HL-60 (cell line): ENCODE results near the gene SHANK3.

Experiments
- CTCF ChIP-seq: IDR thresholded peaks from one replicate; pipeline ENCODE4 v1.5.1; 2011; ENCODE audit warnings: low read length, control low read depth, inconsistent platforms; ENCODE audit not compliant: insufficient read depth
- GABPA ChIP-seq: IDR thresholded peaks from 2 replicates; pipeline ENCODE4 v1.6.1; 2012; ENCODE audit warnings: low read depth
- POLR2AphosphoS5 ChIP-seq: IDR thresholded peaks from 2 replicates; pipeline ENCODE4 v1.6.1; 2012; ENCODE audit warnings: low read depth
- REST ChIP-seq: IDR thresholded peaks from 2 replicates; pipeline ENCODE4 v1.6.1; 2012; ENCODE audit warnings: low read depth; ENCODE audit not compliant: insufficient replicate concordance

GRCh38 chr22:50708996-50709395 is 36.4 kb downstream of the SHANK3 start:
- TF ChIP-seq POLR2AphosphoS5 (no peak), REST (no peak), CTCF (no peak), GABPA (no peak)
